Stimulated activated CD8-positive, alpha-beta memory T cell treated with anti-CD3 and anti-CD28 coated beads, Interleukin-4, amount 100 ng/mL, for 4 hours (primary cell): ENCODE measurements around the gene TINAGL1.
A peak's percentile ranks its signal among the peaks of the same experiment; 100 is the strongest.

ENCODE experiments used
- DNase-seq, 2 donors: peaks; one replicate each; pipeline ENCODE4 v3.0.0-alpha.2; 2020; ENCODE audit warnings: low read depth in 2 of 2, low spot score in 1 of 2

The TINAGL1 gene

DNA sequence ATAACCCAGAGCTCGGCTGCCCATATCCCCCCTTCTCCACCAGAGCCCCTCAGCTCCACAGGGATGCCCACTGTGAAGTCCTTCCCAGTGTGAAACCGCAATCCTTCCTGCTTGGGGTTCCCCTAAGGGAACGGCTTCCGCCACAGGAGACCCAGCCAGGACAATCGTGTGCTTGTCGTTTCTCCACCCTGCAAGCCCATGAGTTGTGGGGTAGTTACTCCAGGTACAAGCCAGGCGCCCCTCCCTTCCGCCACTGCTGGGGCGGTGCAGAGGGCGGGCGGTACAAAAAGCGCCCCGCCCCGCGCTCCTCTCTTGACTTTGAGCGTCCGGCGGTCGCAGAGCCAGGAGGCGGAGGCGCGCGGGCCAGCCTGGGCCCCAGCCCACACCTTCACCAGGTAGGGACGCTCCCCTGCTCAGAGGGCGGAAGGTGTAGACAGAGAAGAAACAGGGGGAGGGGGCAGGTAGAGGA, at the start of gene TINAGL1:
Gene TINAGL1 (plus strand): TSS at position 315 of the 469 bp plus-strand sequence. CDS start 634 bp downstream, outside the sequence.
- DNase-seq, result no peak

DNA sequence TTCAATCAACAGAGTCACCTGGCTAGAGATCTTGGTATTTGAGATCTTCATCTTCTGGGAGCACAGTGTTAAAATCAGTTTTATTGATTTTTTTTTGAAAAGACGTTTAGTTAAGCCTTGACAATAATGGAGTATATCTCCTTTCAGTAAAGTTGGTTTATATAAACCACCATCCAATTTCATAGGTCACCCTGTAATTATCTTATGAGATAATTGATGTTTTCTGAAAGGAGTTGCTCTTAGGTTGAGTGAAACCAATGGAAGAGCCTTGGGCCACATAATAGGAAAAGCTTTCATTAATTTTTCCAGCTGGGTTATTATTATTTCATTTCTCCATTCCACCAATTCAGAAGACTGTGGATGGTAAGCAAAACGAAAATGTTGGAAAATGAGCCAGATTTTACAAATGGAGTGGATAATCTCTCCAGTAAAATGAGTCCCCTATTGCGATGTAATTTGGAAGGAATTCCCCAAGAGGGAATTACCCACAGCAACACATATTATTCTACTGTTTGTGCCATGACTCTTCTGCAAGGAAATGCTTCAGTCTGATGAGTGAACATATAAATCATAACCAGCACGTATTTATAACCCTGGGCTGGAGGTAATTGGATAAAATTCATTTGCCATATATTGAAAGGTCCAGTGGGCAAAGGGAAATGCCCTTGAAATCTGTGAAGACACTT, 46.2 kb upstream of the TINAGL1 start:
- DNase-seq, result no peak

DNA sequence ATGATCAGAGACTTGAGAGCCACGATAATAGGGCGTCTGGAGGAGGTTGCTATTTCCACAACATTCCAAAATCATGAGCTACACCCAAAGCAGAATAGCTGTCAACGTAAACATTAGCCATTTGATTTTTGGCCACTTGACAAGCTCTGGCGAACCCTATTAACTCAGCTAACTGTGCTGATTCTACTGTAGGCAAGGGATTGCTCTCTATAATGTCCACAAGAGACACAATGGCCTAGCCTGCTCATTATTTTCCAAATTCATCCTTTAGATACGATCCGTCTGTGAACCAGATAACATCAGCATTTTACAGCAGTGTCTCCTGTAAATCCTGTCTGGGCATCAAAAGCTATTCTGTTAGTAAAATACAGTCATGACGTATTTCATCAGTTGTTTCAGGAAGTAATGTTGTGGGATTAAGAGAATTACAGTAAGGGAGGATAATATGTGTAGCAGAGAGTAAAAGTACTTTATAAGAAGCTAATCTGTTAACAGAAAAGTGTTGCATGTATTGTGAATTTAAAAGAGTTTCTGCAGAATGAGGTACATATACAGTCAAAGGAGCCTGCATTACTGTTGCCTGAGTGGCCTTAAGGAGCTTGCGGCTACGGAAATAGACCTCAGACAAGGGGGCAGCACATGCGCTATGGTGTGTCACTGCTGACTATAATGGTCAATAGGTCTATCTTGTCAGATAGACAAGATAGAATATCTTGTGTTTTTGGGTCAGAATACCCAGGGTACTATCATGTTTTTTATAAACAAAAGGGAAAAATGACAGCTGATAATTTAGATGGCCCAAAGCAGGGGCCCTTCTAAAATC, 44.9 kb upstream of the TINAGL1 start:
- no peak for DNase-seq

DNA sequence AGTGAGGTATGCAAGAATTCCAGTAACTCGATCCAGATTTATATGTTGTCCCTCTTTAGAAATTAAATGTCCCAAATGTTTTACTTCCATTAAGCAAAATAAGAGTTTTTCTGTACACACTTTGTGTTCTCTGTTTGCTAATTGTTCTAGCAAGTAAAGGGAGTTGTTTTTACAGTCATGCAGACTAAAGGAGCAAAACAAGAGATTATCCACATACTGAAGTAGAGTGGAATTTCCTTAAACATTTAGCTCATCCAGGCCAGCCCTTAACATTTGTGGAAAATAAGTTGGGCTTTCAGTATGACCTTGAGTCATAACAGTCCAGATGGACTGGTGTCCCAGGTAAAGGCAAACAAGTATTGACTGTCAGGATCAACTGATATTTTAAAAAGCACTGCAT, 44.1 kb upstream of the TINAGL1 start:
- DNase-seq, result no peak

GRCh38 chr1:31535561-31535960, 40.8 kb upstream of the TINAGL1 start:
- no peak for DNase-seq

GRCh38 chr1:31539329-31539728, 37.0 kb upstream of the TINAGL1 start:
- no peak for DNase-seq

- no peak for DNase-seq
Measured at GRCh38 chr1:31541194-31541593, 35.1 kb upstream of the TINAGL1 start.

DNA sequence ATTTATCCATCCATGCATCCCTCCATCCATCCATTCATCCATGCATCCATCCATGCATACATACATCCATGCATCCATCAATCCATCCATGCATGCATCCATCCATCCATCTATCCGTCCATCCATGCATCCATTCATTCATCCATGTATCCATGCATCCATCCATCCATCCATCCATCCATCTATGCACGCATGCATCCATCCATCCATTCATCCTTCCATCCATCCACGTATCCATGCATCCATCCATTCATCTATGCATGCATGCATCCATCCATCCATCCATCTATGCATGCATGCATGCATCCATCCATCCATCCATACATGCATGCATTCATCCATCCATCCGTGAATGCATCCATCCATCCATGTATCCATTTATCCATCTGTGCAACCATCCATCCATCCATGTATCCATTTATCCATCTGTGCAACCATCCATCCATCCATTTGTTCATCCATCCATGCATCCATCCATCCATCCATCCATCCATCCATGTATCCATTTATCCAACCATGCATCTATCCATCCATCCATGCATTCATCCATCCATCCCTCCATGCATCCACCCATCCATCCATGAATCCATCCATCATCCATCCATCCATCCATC, 30.3 kb upstream of the TINAGL1 start:
- no peak for DNase-seq

DNA sequence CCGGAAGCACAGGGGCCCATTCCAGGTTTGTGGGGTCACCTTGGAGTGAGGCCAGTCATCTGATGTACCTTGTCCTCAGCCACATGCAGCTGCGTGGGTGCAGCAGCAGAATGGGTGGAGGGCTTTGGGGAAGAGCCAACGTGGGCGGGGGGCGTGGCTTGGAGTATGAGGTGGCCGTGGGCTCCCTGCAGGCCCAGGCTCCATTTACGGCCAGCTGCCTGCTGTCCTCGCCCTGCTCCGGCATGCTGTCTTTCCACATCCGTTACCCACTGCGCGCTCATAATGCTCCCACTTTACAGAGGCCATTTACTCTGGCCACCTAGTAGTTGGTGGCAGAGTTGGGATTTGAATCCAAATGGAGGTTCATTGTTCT, 27.8 kb upstream of the TINAGL1 start:
- no peak for DNase-seq

- DNase-seq, result peak; percentile 43 to 84
Measured at GRCh38 chr1:31548907-31549808, 27.2 kb upstream of the TINAGL1 start.

DNA sequence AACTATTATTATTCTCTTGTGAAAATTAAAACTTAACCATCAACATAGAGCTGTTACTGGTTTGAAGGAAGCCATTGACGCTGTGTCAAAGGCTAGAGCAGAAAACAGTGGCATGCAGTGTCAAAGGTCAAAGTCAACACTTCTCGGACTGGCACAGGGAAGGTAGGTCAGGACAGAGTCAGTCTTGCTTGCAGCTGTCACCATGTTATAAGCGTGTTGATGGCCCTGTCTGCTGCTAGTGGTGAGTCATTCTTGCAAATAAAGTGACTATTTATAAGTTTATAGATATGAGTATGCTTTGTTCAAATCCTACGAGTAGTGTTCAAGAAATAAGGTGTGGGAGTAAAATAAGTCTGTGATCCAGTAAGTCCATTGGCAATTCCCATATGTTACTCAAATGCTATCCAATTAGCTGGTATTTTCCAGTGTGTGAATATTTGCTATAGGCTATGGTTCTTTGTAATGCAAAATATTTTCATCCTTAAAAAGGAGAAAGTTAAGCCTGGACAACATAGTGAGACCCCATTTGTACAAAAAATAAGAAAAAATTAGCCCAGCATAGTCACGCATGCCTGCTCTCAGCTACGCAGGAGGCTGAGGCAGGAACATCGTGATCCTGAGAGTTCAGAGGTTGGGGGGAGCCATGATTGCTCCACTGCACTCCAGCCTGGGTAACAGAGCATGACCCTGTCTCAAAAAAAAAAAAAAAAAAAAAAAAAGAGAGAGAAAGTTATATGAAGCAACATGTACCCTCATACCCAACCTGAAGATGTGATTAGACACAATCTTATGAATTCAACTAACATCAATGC, 26.3 kb upstream of the TINAGL1 start:
- DNase-seq, result no peak

GRCh38 chr1:31551208-31551607, 25.1 kb upstream of the TINAGL1 start:
- no peak for DNase-seq

GRCh38 chr1:31552489-31552888, 23.8 kb upstream of the TINAGL1 start:
- DNase-seq, result no peak

DNA sequence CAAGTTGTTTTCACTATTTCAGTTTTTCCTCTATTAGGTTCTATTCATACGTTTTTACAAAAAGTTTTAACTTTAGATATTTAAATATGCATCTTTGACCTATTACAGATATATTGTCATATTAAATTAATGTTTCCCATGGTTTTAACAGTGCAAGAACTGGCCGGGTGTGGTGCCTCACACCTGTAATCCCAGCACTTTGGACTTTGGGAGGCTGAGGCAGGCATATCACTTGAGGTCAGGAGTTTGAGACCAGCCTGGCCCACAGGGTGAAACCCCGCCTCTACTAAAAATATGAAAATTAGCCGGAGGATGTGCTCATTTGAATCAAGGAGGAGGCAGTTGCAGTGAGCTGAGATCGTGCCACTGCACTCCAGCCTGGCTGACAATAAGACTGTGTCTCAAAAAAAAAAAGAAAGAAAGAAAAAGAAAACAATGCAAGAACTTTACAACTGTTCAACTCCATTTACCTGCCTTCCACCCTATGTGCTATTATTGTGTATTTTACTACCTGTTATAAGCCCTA, 19.8 kb upstream of the TINAGL1 start:
- no peak for DNase-seq

- DNase-seq, result no peak
Measured at GRCh38 chr1:31559715-31560114, 16.6 kb upstream of the TINAGL1 start.

DNA sequence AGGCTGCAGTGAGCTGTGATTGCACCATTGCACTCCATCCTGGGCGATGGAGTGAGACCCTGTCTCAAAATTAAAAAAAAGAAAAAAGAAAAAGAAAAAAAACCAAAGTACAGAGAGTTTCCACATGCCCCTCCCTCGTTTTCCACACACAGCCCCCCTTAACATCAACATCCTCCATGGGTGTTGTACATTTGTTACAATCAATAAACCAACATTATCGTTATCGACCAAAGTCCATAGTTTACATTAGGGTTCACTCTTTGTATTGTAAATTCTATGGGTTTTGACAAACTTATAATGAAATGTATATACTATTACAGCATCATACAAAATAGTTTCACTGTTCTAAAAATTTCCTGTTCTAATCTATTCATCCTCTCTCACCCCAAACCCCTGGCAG, 15.9 kb upstream of the TINAGL1 start:
- DNase-seq, result no peak

- no peak for DNase-seq
Measured at GRCh38 chr1:31562707-31563360, 13.5 kb upstream of the TINAGL1 start.

GRCh38 chr1:31564606-31564989, 11.7 kb upstream of the TINAGL1 start:
- no peak for DNase-seq

- DNase-seq, result no peak
Measured at GRCh38 chr1:31567956-31568570, 8.3 kb upstream of the TINAGL1 start.
